IMR-90 (cell line): ENCODE results near the gene ZNF827. TPM values are rescaled to one million over a fixed set of nuclear protein-coding genes. Genes with fewer than 3 reads are reported as not detected.

Source experiments
- ATAC-seq: fragments of 200-7000 bp; cut with Tn5 transposase; 2 replicates; pipeline ENCODE4 v1.9.1; 2020; ENCODE audit warnings: low read depth, mild to moderate bottlenecking, moderate library complexity
- BruUV-seq: library from RNA; stranded (reverse); fragments of 400-500 nt; replicated peaks from 2 replicates; lab custom pipeline; 2021; lab: Mats Ljungman, UMichigan
- CTCF ChIA-PET: fragments of 300-600 bp; formaldehyde crosslinking; extraction: SDS; loops from one replicate; lab custom pipeline; 2021; ENCODE audit warnings: antibody characterized with exemption; lab: Yijun Ruan, JAX
- POLR2A ChIA-PET: fragments of 300-600 bp; sonication (Branson Sonifier 250); formaldehyde crosslinking; loops from one replicate; lab custom pipeline; 2022; ENCODE audit warnings: antibody characterized with exemption; ENCODE audit not compliant: unreplicated experiment; lab: Charles Lee
- DNase-seq: peaks from one replicate; pipeline ENCODE4 v3.0.0; 2013
- H2AFZ ChIP-seq: replicated peaks from 2 replicates; pipeline ENCODE3; 2013; ENCODE audit warnings: low read length, mild to moderate bottlenecking; ENCODE audit not compliant: poor library complexity
- H2AK5ac ChIP-seq: 2 replicates; pipeline ENCODE4 v1.6.1; 2013; ENCODE audit warnings: low read depth, low read length, inconsistent platforms
- H2AK9ac ChIP-seq: replicated peaks from 2 replicates; pipeline ENCODE3; 2013; ENCODE audit warnings: mild to moderate bottlenecking, low read depth, low read length, moderate library complexity; ENCODE audit not compliant: poor library complexity
- H2BK120ac ChIP-seq: 2 replicates; pipeline ENCODE4 v1.6.1; 2013; ENCODE audit warnings: low read depth, low read length, inconsistent platforms
- H2BK15ac ChIP-seq: 3 replicates; pipeline ENCODE4 v1.6.1; 2013; ENCODE audit warnings: low read depth, low read length, inconsistent platforms
- H2BK20ac ChIP-seq: 2 replicates; pipeline ENCODE4 v1.6.1; 2013; ENCODE audit warnings: low read depth, mild to moderate bottlenecking, inconsistent platforms, low read length, moderate library complexity
- H2BK5ac ChIP-seq: 2 replicates; pipeline ENCODE4 v1.6.1; 2013; ENCODE audit warnings: mild to moderate bottlenecking, low read depth, low read length, inconsistent platforms; ENCODE audit not compliant: poor library complexity, severe bottlenecking
- H3K14ac ChIP-seq: replicated peaks from 2 replicates; pipeline ENCODE4 v1.6.1; 2013; ENCODE audit warnings: low read depth, low read length, inconsistent platforms
- H3K18ac ChIP-seq: 2 replicates; pipeline ENCODE4 v1.6.1; 2013; ENCODE audit warnings: low read depth, low read length, control low read depth
- H3K23ac ChIP-seq: 2 replicates; pipeline ENCODE4 v1.6.1; 2013; ENCODE audit warnings: low read depth, low read length, inconsistent platforms
- H3K27ac ChIP-seq: 2 replicates; pipeline ENCODE4 v1.5.1; 2013; ENCODE audit warnings: mild to moderate bottlenecking, control low read depth, low read length; ENCODE audit not compliant: insufficient read depth
- H3K27me3 ChIP-seq: 2 replicates; pipeline ENCODE4 v1.6.1; 2013; ENCODE audit warnings: low read length; ENCODE audit not compliant: control insufficient read depth, insufficient read depth
- H3K36me3 ChIP-seq: 2 replicates; pipeline ENCODE4 v1.6.1; 2013; ENCODE audit warnings: low read length, mixed read lengths; ENCODE audit not compliant: control insufficient read depth, insufficient read depth
- H3K4ac ChIP-seq: 2 replicates; pipeline ENCODE4 v1.6.1; 2013; ENCODE audit warnings: low read depth, low read length, inconsistent platforms
- H3K4me1 ChIP-seq: 2 replicates; pipeline ENCODE4 v1.6.1; 2013; ENCODE audit warnings: low read length, mixed read lengths; ENCODE audit not compliant: control insufficient read depth, insufficient read depth
- H3K4me2 ChIP-seq: 2 replicates; pipeline ENCODE4 v1.6.1; 2013; ENCODE audit warnings: low read depth, mild to moderate bottlenecking, control low read depth, low read length, moderate library complexity
- H3K4me3 ChIP-seq: 2 replicates; pipeline ENCODE4 v1.5.1; 2013; ENCODE audit warnings: low read depth, mild to moderate bottlenecking, control low read depth, low read length, moderate library complexity; ENCODE audit not compliant: insufficient read depth
- H3K56ac ChIP-seq: 2 replicates; pipeline ENCODE4 v1.6.1; 2013; ENCODE audit warnings: low read length, inconsistent platforms; ENCODE audit not compliant: insufficient read depth; ENCODE audit errors: extremely low read depth
- H3K79me1 ChIP-seq, 2 experiments: 2 replicates each; pipeline ENCODE4 v1.6.1; 2013; ENCODE audit warnings: low read length in 2 of 2, inconsistent platforms in 1 of 2, low read depth in 1 of 2
- H3K9ac ChIP-seq: 2 replicates; pipeline ENCODE4 v1.6.1; 2013; ENCODE audit warnings: low read depth, low read length, control low read depth
- H3K9me1 ChIP-seq: 2 replicates; pipeline ENCODE4 v1.6.1; 2013; ENCODE audit warnings: low read length, inconsistent platforms; ENCODE audit not compliant: insufficient read depth
- H3K9me3 ChIP-seq: 2 replicates; pipeline ENCODE4 v1.6.1; 2013; ENCODE audit warnings: low read length; ENCODE audit not compliant: control insufficient read depth, insufficient read depth
- H4K20me1 ChIP-seq: 2 replicates; pipeline ENCODE4 v1.6.1; 2013; ENCODE audit warnings: low read length, inconsistent platforms; ENCODE audit not compliant: insufficient read depth
- H4K5ac ChIP-seq: 2 replicates; pipeline ENCODE4 v1.6.1; 2013; ENCODE audit warnings: mild to moderate bottlenecking, low read depth, low read length, control low read depth
- H4K8ac ChIP-seq, 2 experiments: 2 replicates each; pipeline ENCODE4 v1.6.1; 2013; ENCODE audit warnings: low read depth in 2 of 2, low read length in 2 of 2, control low read depth in 1 of 2, inconsistent platforms in 1 of 2
- H4K91ac ChIP-seq: 2 replicates; pipeline ENCODE4 v1.6.1; 2013; ENCODE audit warnings: low read depth, low read length, inconsistent platforms; ENCODE audit not compliant: insufficient read depth
- BHLHE40 ChIP-seq: fragments of 150-350 bp; IDR thresholded peaks from 2 replicates; pipeline ENCODE4 v1.6.1; 2016; ENCODE audit warnings: mild to moderate bottlenecking, low read depth, low read length
- MAFK ChIP-seq: IDR thresholded peaks from 2 replicates; pipeline ENCODE4 v1.6.1; 2012; ENCODE audit warnings: low read depth, low read length, improper control_type of control experiment
- MXI1 ChIP-seq: IDR thresholded peaks from 2 replicates; pipeline ENCODE4 v1.6.1; 2012; ENCODE audit warnings: low read depth, mild to moderate bottlenecking, low read length, moderate library complexity, borderline replicate concordance
- POLR2A ChIP-seq: IDR thresholded peaks from 2 replicates; pipeline ENCODE4 v1.6.1; 2012; ENCODE audit warnings: mild to moderate bottlenecking, low read depth, low read length
- RAD21 ChIP-seq: IDR thresholded peaks from 2 replicates; pipeline ENCODE4 v1.6.1; 2012; ENCODE audit warnings: low read length, improper control_type of control experiment
- RFX5 ChIP-seq: IDR thresholded peaks from 2 replicates; pipeline ENCODE4 v1.8.0; 2012; ENCODE audit warnings: low read depth, mild to moderate bottlenecking, low read length, moderate library complexity
- SMC3 ChIP-seq: fragments of 150-350 bp; IDR thresholded peaks from 2 replicates; pipeline ENCODE4 v1.6.1; 2016; ENCODE audit warnings: low read depth, mild to moderate bottlenecking, antibody characterized with exemption, low read length, moderate library complexity
- USF2 ChIP-seq: fragments of 150-350 bp; IDR thresholded peaks from 2 replicates; pipeline ENCODE4 v1.6.1; 2017; ENCODE audit warnings: mild to moderate bottlenecking, antibody characterized with exemption, low read length, low read depth
- WGBS, 2 experiments: methylation state at CpG; one replicate each; pipeline versions ENCODE4 v1.1.5 to v1.1.7; 2013; ENCODE audit warnings: missing lambda C conversion rate in 2 of 2; ENCODE audit not compliant: insufficient read length in 1 of 2; ENCODE audit errors: extremely low coverage in 2 of 2; 5-methylcytosine and 5-hydroxymethylcytosine counted together
- dilution Hi-C: fragments of 300-500 bp; cut with HindIII; formaldehyde crosslinking; loops from one replicate; pipeline ENCODE4 v1.14.3; 2018; ENCODE audit warnings: low sequenced_read_pairs; ENCODE audit not compliant: unreplicated experiment
- in situ Hi-C: fragments of 300-500 bp; cut with MboI; formaldehyde crosslinking; loops from 3 replicates; pipeline ENCODE4 v1.14.3; 2019; ENCODE audit warnings: low sequenced_read_pairs, inconsistent platforms, mixed read lengths
- intact Hi-C: fragments of 100-400 bp; cut with micrococcal nuclease; formaldehyde crosslinking; loops from 2 replicates; pipeline ENCODE4 v1.10.0; 2022
- polyA plus RNA-seq, 3 experiments: library from polyadenylated mRNA; depleted of rRNA; stranded (reverse); fragments of >200 nt; gene quantifications; 2 replicates each; pipeline ENCODE4 v1.2.3, GENCODE V29; 2012; ENCODE audit warnings: low replicate concordance in 1 of 3
- total RNA-seq: library from RNA; depleted of rRNA; stranded (reverse); fragments of >200 nt; gene quantifications from 2 replicates; pipeline ENCODE4 v1.2.3, GENCODE V29; 2012

The ZNF827 gene
- total and polyA plus RNA-seq, 2 of the 4 experiments (the other 2 are of a cell fraction), result 6.6 to 31.7 TPM

- Histone ChIP-seq H4K91ac (no peak overlapping the region), H2BK120ac (no peak overlapping the region), H3K36me3 (peaks cover 1% of the 10 kb centered on the region; the same call in 1 of the 2 replicates), H3K27ac (no peak overlapping the region), H2AK9ac (no peak overlapping the region), H4K20me1 (no peaks in the 10 kb centered on the region), H3K4me1 (no peaks in the 10 kb centered on the region; the same call in none of the 2 replicates), H3K9ac (no peak overlapping the region), H3K9me3 (no peaks in the 10 kb centered on the region), H4K8ac (no peak overlapping the region), H3K4me3 (no peak overlapping the region), H2AK5ac (no peak overlapping the region), H3K4ac (no peak overlapping the region), H3K14ac (no peak overlapping the region), H3K79me1 (peaks cover 0 to 12% of the 10 kb centered on the region in 2 experiments; a peak in 2 of 4 replicates), H2BK5ac (no peak overlapping the region), H3K27me3 (no peaks in the 10 kb centered on the region), H3K4me2 (no peak overlapping the region), H4K5ac (no peak overlapping the region), H2BK20ac (no peak overlapping the region), H3K23ac (no peak overlapping the region), H3K9me1 (peaks cover 5% of the 10 kb centered on the region; the same call in 1 of the 2 replicates), H2AFZ (no peak overlapping the region), H2BK15ac (no peak overlapping the region), H3K56ac (no peak overlapping the region), H3K18ac (no peak overlapping the region)
- no TSS peak for BruUV-seq
- POLR2A ChIA-PET, result no interaction called here
- in situ Hi-C loops (no loop called here), dilution Hi-C loops (no loop called here), intact Hi-C loops (no loop called here)
- no CpG with 5 or more reads among the region's 3 CpGs for WGBS, 2 experiments
- CTCF ChIA-PET, result no interaction called here
- TF ChIP-seq MAFK, result no peak
- no peak for TF ChIP-seq MXI1
- no peak for TF ChIP-seq RFX5
- no peak for TF ChIP-seq POLR2A
- no peak for TF ChIP-seq USF2
- TF ChIP-seq BHLHE40, result no peak
- TF ChIP-seq SMC3, result no peak
- TF ChIP-seq RAD21, result no peak
- ATAC-seq (no peak), DNase-seq (no peak)
Measured at GRCh38 chr4:145859926-145860325, 78.7 kb downstream of the ZNF827 start.
